Smooth muscle cell (in vitro differentiated cells): ENCODE data around the gene BCAN. TPM values are rescaled to one million over a fixed set of nuclear protein-coding genes. Genes with fewer than 3 reads are reported as not detected.

Source experiments
- DNase-seq: peaks from one replicate; lab custom pipeline; 2025; ENCODE audit not compliant: unreplicated experiment; lab: John Stamatoyannopoulos, UW
- H2AFZ ChIP-seq: fragments of 200-600 bp; sonication (generic); 2 replicates; pipeline ENCODE4 v1.6.0; 2016; ENCODE audit warnings: antibody characterized with exemption, low read depth, mild to moderate bottlenecking
- H3F3A ChIP-seq: fragments of 200-600 bp; sonication (generic); 2 replicates; pipeline ENCODE4 v1.6.0; 2017; ENCODE audit warnings: antibody characterized with exemption, low read depth
- H3K27ac ChIP-seq: fragments of 200-600 bp; sonication (generic); 2 replicates; pipeline ENCODE4 v1.5.1; 2016; ENCODE audit warnings: low read depth, mild to moderate bottlenecking
- H3K27me3 ChIP-seq: fragments of 200-600 bp; sonication (generic); 2 replicates; pipeline ENCODE4 v1.6.1; 2016; ENCODE audit warnings: low read depth, mild to moderate bottlenecking
- H3K36me3 ChIP-seq: fragments of 200-600 bp; sonication (generic); 2 replicates; pipeline ENCODE4 v1.5.1; 2016; ENCODE audit warnings: low read depth
- H3K4me1 ChIP-seq: fragments of 200-600 bp; sonication (generic); 2 replicates; pipeline ENCODE4 v1.5.1; 2016; ENCODE audit warnings: low read depth
- H3K4me2 ChIP-seq: fragments of 200-600 bp; sonication (generic); 2 replicates; pipeline ENCODE4 v1.6.0; 2016; ENCODE audit warnings: mild to moderate bottlenecking
- H3K4me3 ChIP-seq: fragments of 200-600 bp; sonication (generic); 2 replicates; pipeline ENCODE4 v1.5.1; 2016; ENCODE audit warnings: mild to moderate bottlenecking
- H3K79me2 ChIP-seq: fragments of 200-600 bp; sonication (generic); 2 replicates; pipeline ENCODE4 v1.6.0; 2016; ENCODE audit warnings: low read depth, mild to moderate bottlenecking
- H3K9ac ChIP-seq: fragments of 200-600 bp; sonication (generic); 2 replicates; pipeline ENCODE4 v1.6.0; 2016; ENCODE audit warnings: low read depth
- H3K9me3 ChIP-seq: fragments of 200-600 bp; sonication (generic); replicated peaks from 2 replicates; pipeline ENCODE4 v1.5.1; 2016; ENCODE audit warnings: low read depth
- H4K20me1 ChIP-seq: fragments of 200-600 bp; sonication (generic); 2 replicates; pipeline ENCODE4 v1.6.0; 2016; ENCODE audit warnings: low read depth
- CTCF ChIP-seq: fragments of 200-600 bp; sonication (generic); IDR thresholded peaks from 2 replicates; pipeline ENCODE4 v1.5.1; 2017; ENCODE audit warnings: borderline replicate concordance, mild to moderate bottlenecking, antibody characterized with exemption; ENCODE audit not compliant: insufficient read depth, poor library complexity, severe bottlenecking
- WGBS: methylation state at CpG from one replicate; pipeline ENCODE4 v1.1.7; 2016; ENCODE audit warnings: low lambda C conversion rate; 5-methylcytosine and 5-hydroxymethylcytosine counted together
- polyA plus RNA-seq: library from polyadenylated mRNA; unstranded; fragments of >200 nt; fragmentation: Nextera tagmentation; extraction: Ambion mirVana; gene quantifications from 2 replicates; pipeline ENCODE4 v1.2.1, GENCODE V29; 2016
- total RNA-seq: library from RNA; depleted of rRNA; stranded (reverse); fragments of >200 nt; gene quantifications from 2 replicates; pipeline ENCODE4 v1.2.3, GENCODE V29; 2014

BCAN gene
- total and polyA plus RNA-seq, 2 experiments from 2014 or later = 0.79 TPM; not detected in 1

GRCh38 chr1:156680056-156680455 lies 38.1 kb downstream of the BCAN start:
- Histone ChIP-seq H4K20me1 (peaks cover 15% of the 10 kb centered on the region), H2AFZ (no peak overlapping the region), H3K27ac (no peak overlapping the region), H3K79me2 (peaks cover 21% of the 10 kb centered on the region), H3K9ac (no peak overlapping the region), H3K4me1 (peaks cover 16% of the 10 kb centered on the region), H3K36me3 (no peaks in the 10 kb centered on the region), H3F3A (no peaks in the 10 kb centered on the region), H3K27me3 (no peaks in the 10 kb centered on the region), H3K4me3 (no peak overlapping the region), H3K4me2 (no peak overlapping the region), H3K9me3 (no peaks in the 10 kb centered on the region)
- 81% methylated on average over 2 of the region's 2 CpGs for WGBS
- DNase-seq = no peak
- TF ChIP-seq CTCF = no peak

GRCh38 chr1:156681196-156681960 lies 39.5 kb downstream of the BCAN start:
- Histone ChIP-seq H3K36me3 (no peaks in the 10 kb centered on the region), H2AFZ (no peak overlapping the region)

GRCh38 chr1:156682166-156682890 lies 40.4 kb downstream of the BCAN start:
- WGBS = 68% methylated on average over 5 of the region's 5 CpGs
- Histone ChIP-seq H3K4me2 (no peak overlapping the region), H2AFZ (no peak overlapping the region), H3K27ac (no peak overlapping the region), H3F3A (no peaks in the 10 kb centered on the region), H3K27me3 (no peaks in the 10 kb centered on the region), H3K36me3 (no peaks in the 10 kb centered on the region), H4K20me1 (no peaks in the 10 kb centered on the region), H3K79me2 (no peaks in the 10 kb centered on the region), H3K9me3 (no peaks in the 10 kb centered on the region), H3K4me1 (peaks cover 4% of the 10 kb centered on the region), H3K4me3 (no peak overlapping the region), H3K9ac (no peak overlapping the region)
- no peak for DNase-seq
- no peak for TF ChIP-seq CTCF

More at GRCh38 chr1:156681196-156681960, 39.5 kb downstream of the BCAN start:
- no peak for TF ChIP-seq CTCF
- WGBS = 81% methylated on average over 8 of the region's 8 CpGs
- Histone ChIP-seq H3K9ac (no peak overlapping the region), H3K4me3 (no peak overlapping the region), H3K27me3 (no peaks in the 10 kb centered on the region), H3K4me2 (no peak overlapping the region), H4K20me1 (peaks cover 2% of the 10 kb centered on the region), H3F3A (no peaks in the 10 kb centered on the region), H3K4me1 (peaks cover 4% of the 10 kb centered on the region), H3K9me3 (no peaks in the 10 kb centered on the region), H3K27ac (no peak overlapping the region), H3K79me2 (peaks cover 8% of the 10 kb centered on the region)
- DNase-seq = no peak
